Astrocyte (in vitro differentiated cells and primary cell): Measurements from ENCODE around the gene CFL1. TPM values are rescaled to one million over a fixed set of nuclear protein-coding genes. Genes with fewer than 3 reads are reported as not detected.
A peak's percentile ranks its signal among the peaks of the same experiment; 100 is the strongest.

Experiments
- DNase-seq: peaks from one replicate; pipeline ENCODE4 v3.0.0-alpha.2; 2010; ENCODE audit warnings: low read depth
- FAIRE-seq: peaks from 2 replicates; lab custom pipeline; 2011; peaks lifted over from hg19 to GRCh38; lab: Jason Lieb, UNC
- H2AFZ ChIP-seq: 2 replicates; pipeline ENCODE4 v1.6.0; 2012; ENCODE audit warnings: low read depth, low read length, inconsistent platforms
- H3K27ac ChIP-seq: 2 replicates; pipeline ENCODE4 v1.5.1; 2011; ENCODE audit warnings: low read depth, low read length, inconsistent platforms
- H3K27me3 ChIP-seq: 2 replicates; pipeline ENCODE4 v1.6.0; 2011; ENCODE audit warnings: low read length, inconsistent platforms; ENCODE audit not compliant: insufficient read depth
- H3K36me3 ChIP-seq: 2 replicates; pipeline ENCODE4 v1.5.1; 2011; ENCODE audit warnings: low read length, inconsistent platforms; ENCODE audit not compliant: insufficient read depth
- H3K4me1 ChIP-seq: 2 replicates; pipeline ENCODE4 v1.5.1; 2011; ENCODE audit warnings: low read length, inconsistent platforms; ENCODE audit not compliant: insufficient read depth
- H3K4me2 ChIP-seq: 2 replicates; pipeline ENCODE4 v1.6.0; 2012; ENCODE audit warnings: low read length, inconsistent platforms
- H3K4me3 ChIP-seq: 2 replicates; pipeline ENCODE4 v1.5.1; 2011; ENCODE audit warnings: low read depth, mild to moderate bottlenecking, low read length, inconsistent platforms; ENCODE audit not compliant: insufficient read depth
- H3K79me2 ChIP-seq: 2 replicates; pipeline ENCODE4 v1.6.0; 2012; ENCODE audit warnings: mild to moderate bottlenecking, low read length, inconsistent platforms; ENCODE audit not compliant: insufficient read depth
- H3K9ac ChIP-seq: 2 replicates; pipeline ENCODE4 v1.6.0; 2012; ENCODE audit warnings: mild to moderate bottlenecking, low read length, inconsistent platforms
- H3K9me3 ChIP-seq: 2 replicates; pipeline ENCODE4 v1.5.1; 2012; ENCODE audit warnings: low read depth, mild to moderate bottlenecking, low read length, inconsistent platforms; ENCODE audit not compliant: insufficient read depth
- H4K20me1 ChIP-seq: 2 replicates; pipeline ENCODE4 v1.6.0; 2012; ENCODE audit warnings: low read length, inconsistent platforms; ENCODE audit not compliant: insufficient read depth
- H3K27ac Mint-ChIP-seq: one replicate; pipeline ENCODE4 v1.8.0; 2021; ENCODE audit warnings: mild to moderate bottlenecking, mixed read lengths; ENCODE audit not compliant: unreplicated experiment
- H3K27me3 Mint-ChIP-seq: one replicate; pipeline ENCODE4 v1.8.0; 2021; ENCODE audit warnings: low read depth, mixed read lengths; ENCODE audit not compliant: unreplicated experiment
- H3K36me3 Mint-ChIP-seq: one replicate; pipeline ENCODE4 v1.8.0; 2021; ENCODE audit warnings: low read depth, mixed read lengths; ENCODE audit not compliant: unreplicated experiment
- H3K4me1 Mint-ChIP-seq: one replicate; pipeline ENCODE4 v1.8.0; 2021; ENCODE audit warnings: low read depth, mixed read lengths; ENCODE audit not compliant: unreplicated experiment
- H3K4me3 Mint-ChIP-seq: one replicate; pipeline ENCODE4 v1.8.0; 2021; ENCODE audit warnings: mild to moderate bottlenecking, moderate library complexity, mixed read lengths; ENCODE audit not compliant: unreplicated experiment
- H3K9me3 Mint-ChIP-seq: one replicate; pipeline ENCODE4 v1.8.0; 2021; ENCODE audit warnings: mild to moderate bottlenecking, mixed read lengths; ENCODE audit not compliant: unreplicated experiment
- EZH2 ChIP-seq: IDR thresholded peaks from 2 replicates; pipeline ENCODE4 v1.6.1; 2012; ENCODE audit warnings: mild to moderate bottlenecking, low read length, inconsistent platforms; ENCODE audit not compliant: insufficient read depth
- total RNA-seq: library from RNA; stranded (reverse); gene quantifications from 2 replicates; pipeline ENCODE4 v1.2.1, GENCODE V29; 2021
- TF ChIP-seq, protein P1 (sequence below): IDR thresholded peaks from 2 replicates; pipeline ENCODE4 v1.5.1; 2011; ENCODE audit warnings: low read depth, mild to moderate bottlenecking, inconsistent platforms, low read length, moderate library complexity; ENCODE audit not compliant: insufficient read depth

The CFL1 gene
- total RNA-seq, 1 donor from 2014 or later, result 1,931 TPM

DNA sequence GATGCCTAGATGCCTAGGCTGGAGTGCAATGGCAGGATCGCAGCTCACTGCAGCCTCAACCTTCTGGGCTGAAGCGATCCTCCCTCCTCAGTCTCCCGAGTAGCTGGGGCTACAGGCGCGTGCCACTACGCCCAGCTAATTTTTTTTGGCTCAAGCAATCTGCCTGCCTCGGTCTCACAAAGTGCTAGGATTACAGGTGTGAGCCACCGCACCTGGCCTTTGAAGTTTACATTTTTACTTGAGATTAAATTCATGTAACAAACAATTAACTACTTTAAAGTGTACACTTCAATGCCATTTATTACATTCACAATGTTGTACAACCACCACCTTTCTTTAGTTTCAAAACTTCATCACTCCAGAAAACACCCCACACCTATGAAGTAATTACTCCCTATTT, 45.7 kb upstream of the CFL1 start:
- no peaks in the 10 kb centered on the region for H3K36me3 ChIP-seq
- FAIRE-seq (no peak), DNase-seq (no peak)
- Mint-ChIP-seq H3K36me3 (no peaks in the 10 kb centered on the region), H3K27me3 (no peaks in the 10 kb centered on the region), H3K9me3 (no peaks in the 10 kb centered on the region), H3K27ac (peak overlapping the region; percentile 86), H3K4me3 (peak overlapping the region; percentile 4), H3K4me1 (peaks cover 31% of the 10 kb centered on the region)
- H3K4me2 ChIP-seq, result peak overlapping the region; percentile 74
- H3K27ac ChIP-seq, result peak overlapping the region; percentile 82
- H3K9ac ChIP-seq, result peak overlapping the region; percentile 57
- no peak overlapping the region for H2AFZ ChIP-seq
- peaks cover 30% of the 10 kb centered on the region for H3K4me1 ChIP-seq
- H3K4me3 ChIP-seq, result no peak overlapping the region
- H3K79me2 ChIP-seq, result peaks cover 23% of the 10 kb centered on the region
- no peaks in the 10 kb centered on the region for H3K27me3 ChIP-seq
- H3K9me3 ChIP-seq, result no peaks in the 10 kb centered on the region
- H4K20me1 ChIP-seq, result peaks cover 9% of the 10 kb centered on the region
- TF ChIP-seq, protein P1, sequence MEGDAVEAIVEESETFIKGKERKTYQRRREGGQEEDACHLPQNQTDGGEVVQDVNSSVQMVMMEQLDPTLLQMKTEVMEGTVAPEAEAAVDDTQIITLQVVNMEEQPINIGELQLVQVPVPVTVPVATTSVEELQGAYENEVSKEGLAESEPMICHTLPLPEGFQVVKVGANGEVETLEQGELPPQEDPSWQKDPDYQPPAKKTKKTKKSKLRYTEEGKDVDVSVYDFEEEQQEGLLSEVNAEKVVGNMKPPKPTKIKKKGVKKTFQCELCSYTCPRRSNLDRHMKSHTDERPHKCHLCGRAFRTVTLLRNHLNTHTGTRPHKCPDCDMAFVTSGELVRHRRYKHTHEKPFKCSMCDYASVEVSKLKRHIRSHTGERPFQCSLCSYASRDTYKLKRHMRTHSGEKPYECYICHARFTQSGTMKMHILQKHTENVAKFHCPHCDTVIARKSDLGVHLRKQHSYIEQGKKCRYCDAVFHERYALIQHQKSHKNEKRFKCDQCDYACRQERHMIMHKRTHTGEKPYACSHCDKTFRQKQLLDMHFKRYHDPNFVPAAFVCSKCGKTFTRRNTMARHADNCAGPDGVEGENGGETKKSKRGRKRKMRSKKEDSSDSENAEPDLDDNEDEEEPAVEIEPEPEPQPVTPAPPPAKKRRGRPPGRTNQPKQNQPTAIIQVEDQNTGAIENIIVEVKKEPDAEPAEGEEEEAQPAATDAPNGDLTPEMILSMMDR, result no peak
- no peak for TF ChIP-seq EZH2

DNA sequence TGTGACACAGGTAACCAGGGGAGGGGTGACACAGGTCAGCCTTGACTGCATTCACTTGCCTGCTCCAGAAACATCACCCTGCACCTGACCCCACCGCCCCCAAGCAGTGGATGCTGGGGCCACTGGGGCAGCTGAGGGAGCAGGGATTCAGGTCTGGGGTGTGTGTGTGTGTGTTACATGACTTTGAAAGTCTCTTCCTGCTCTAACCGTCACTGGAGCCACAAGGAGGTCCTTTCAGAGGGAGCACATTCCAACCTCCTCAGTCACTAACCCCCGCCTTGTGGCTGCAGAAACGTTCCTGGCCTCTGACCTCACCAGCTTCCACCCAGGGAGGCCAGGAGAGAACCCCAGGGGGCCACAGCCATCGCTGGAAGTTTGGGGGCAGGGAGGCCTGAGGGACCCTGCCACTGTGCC, 45.1 kb upstream of the CFL1 start:
- no peak overlapping the region for H2AFZ ChIP-seq
- H3K4me3 Mint-ChIP-seq, result peak overlapping the region; percentile 9
- FAIRE-seq (no peak), DNase-seq (peak; percentile 86)
- no peaks in the 10 kb centered on the region for H3K27me3 Mint-ChIP-seq
- no peaks in the 10 kb centered on the region for H3K36me3 Mint-ChIP-seq
- peak overlapping the region; percentile 57 for H3K9ac ChIP-seq
- peaks cover 31% of the 10 kb centered on the region for H3K4me1 Mint-ChIP-seq
- TF ChIP-seq, protein P1, result no peak
- no peak for TF ChIP-seq EZH2
- H3K4me1 ChIP-seq, result peaks cover 36% of the 10 kb centered on the region
- H4K20me1 ChIP-seq, result peaks cover 16% of the 10 kb centered on the region
- no peak overlapping the region for H3K4me3 ChIP-seq
- no peaks in the 10 kb centered on the region for H3K9me3 Mint-ChIP-seq
- H3K27me3 ChIP-seq, result no peaks in the 10 kb centered on the region
- peak overlapping the region; percentile 74 for H3K4me2 ChIP-seq
- no peaks in the 10 kb centered on the region for H3K9me3 ChIP-seq
- H3K79me2 ChIP-seq, result peaks cover 29% of the 10 kb centered on the region
- no peaks in the 10 kb centered on the region for H3K36me3 ChIP-seq
- peak overlapping the region; percentile 82 for H3K27ac ChIP-seq
- H3K27ac Mint-ChIP-seq, result peak overlapping the region; percentile 86

DNA sequence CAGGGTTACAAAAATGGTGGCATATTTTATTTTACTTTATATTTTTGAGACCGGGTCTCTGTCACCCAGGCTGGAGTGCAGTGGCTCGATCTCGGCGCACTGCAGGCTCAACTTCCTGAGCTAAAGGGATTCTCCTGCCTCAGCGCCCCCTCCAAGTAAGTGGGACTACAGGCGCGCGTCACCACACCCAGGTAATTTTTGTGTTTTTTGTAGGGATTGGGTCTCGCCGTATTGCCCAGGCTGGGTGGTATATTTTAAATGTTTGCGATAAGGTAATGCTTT, 42.9 kb upstream of the CFL1 start:
- H3K9me3 Mint-ChIP-seq, result no peaks in the 10 kb centered on the region
- H3K27ac Mint-ChIP-seq, result peak overlapping the region; percentile 77
- H3K4me1 Mint-ChIP-seq, result peaks cover 34% of the 10 kb centered on the region
- Histone ChIP-seq H2AFZ (no peak overlapping the region), H4K20me1 (peaks cover 36% of the 10 kb centered on the region), H3K9ac (peak overlapping the region; percentile 28), H3K4me1 (peaks cover 48% of the 10 kb centered on the region), H3K36me3 (peaks cover 13% of the 10 kb centered on the region), H3K79me2 (peaks cover 51% of the 10 kb centered on the region), H3K27ac (peak overlapping the region; percentile 67), H3K9me3 (no peaks in the 10 kb centered on the region), H3K27me3 (no peaks in the 10 kb centered on the region), H3K4me3 (peak overlapping the region; percentile 19), H3K4me2 (peak overlapping the region; percentile 89)
- peak overlapping the region; percentile 76 for H3K4me3 Mint-ChIP-seq
- no peak for FAIRE-seq
- TF ChIP-seq, protein P1, result no peak
- DNase-seq, result no peak
- H3K27me3 Mint-ChIP-seq, result no peaks in the 10 kb centered on the region
- H3K36me3 Mint-ChIP-seq, result peaks cover 3% of the 10 kb centered on the region
